ENCODE measurements around the gene DCAF8.

The DCAF8 gene

DNA sequence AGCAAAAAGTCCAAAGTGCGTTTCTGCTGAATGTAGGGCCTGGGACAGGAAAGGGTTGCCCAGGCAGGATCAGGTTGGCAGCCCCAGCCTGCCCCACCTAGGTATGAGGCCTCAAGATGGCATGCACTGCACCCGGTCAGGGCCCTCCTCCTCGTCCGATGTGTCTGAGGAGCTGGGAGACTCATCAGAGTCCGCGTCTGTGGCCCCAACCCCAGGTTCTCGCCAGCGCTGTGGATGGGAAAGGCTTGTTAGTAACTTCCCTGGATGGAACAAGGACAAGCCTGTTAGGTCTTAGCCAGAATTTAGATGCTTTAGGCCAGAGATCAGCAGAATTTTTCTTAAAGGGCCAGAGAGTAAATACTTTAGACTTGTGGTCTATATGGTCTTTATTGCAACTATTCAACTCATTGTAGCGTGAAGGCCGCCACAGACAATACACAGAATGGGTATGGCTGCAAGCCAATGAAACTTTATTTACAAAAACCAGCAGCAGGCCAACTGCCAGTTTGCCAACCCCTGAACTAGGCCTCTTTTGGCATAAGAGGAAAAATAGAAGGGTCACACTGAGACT, 44.8 kb downstream of the DCAF8 start:
- no peak overlapping the region for H3K27ac ChIP-seq
- H3K9me3 ChIP-seq, result no peaks in the 10 kb centered on the region
- no peaks in the 10 kb centered on the region for H3K4me1 ChIP-seq (ENCODE audit: control insufficient read depth in 1 of 2, insufficient read depth in 1 of 2, low read depth in 1 of 2, low read length in 1 of 2)
- H3K4me3 ChIP-seq (ENCODE audit: low read depth in 1 of 2, low read length in 1 of 2), result no peak overlapping the region
- TF ChIP-seq, protein P1, sequence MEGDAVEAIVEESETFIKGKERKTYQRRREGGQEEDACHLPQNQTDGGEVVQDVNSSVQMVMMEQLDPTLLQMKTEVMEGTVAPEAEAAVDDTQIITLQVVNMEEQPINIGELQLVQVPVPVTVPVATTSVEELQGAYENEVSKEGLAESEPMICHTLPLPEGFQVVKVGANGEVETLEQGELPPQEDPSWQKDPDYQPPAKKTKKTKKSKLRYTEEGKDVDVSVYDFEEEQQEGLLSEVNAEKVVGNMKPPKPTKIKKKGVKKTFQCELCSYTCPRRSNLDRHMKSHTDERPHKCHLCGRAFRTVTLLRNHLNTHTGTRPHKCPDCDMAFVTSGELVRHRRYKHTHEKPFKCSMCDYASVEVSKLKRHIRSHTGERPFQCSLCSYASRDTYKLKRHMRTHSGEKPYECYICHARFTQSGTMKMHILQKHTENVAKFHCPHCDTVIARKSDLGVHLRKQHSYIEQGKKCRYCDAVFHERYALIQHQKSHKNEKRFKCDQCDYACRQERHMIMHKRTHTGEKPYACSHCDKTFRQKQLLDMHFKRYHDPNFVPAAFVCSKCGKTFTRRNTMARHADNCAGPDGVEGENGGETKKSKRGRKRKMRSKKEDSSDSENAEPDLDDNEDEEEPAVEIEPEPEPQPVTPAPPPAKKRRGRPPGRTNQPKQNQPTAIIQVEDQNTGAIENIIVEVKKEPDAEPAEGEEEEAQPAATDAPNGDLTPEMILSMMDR (IDR thresholded peaks at IDR 0.05), result no peak
- H3K36me3 ChIP-seq, result peaks cover 97% of the 10 kb centered on the region
- no peaks in the 10 kb centered on the region for H3K27me3 ChIP-seq

DNA sequence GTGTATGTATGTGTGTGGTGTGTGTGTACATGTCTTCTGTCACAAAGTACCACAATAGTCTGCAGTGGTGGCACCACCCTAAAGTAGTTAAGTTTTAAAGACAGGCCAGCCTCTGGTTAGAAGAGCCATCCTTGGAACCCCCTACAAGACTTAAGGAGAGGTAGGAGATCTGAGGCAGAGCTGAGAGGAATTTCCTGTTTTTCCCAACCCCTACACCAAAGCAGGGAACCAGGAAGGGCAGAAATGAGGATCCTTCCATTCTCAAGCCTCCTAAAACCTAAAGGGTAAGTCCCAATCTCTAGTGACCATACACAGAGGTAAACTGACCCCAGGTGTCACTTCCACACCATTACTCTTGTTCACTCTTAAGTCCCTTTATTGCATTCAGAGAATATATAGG, 46.0 kb downstream of the DCAF8 start:
- TF ChIP-seq, protein P1 (IDR thresholded peaks at IDR 0.05), result no peak
- Histone ChIP-seq H3K27me3 (no peaks in the 10 kb centered on the region), H3K27ac (no peak overlapping the region), H3K4me3 (ENCODE audit: low read depth in 1 of 2, low read length in 1 of 2) (no peak overlapping the region), H3K9me3 (no peaks in the 10 kb centered on the region), H3K36me3 (peaks cover 97% of the 10 kb centered on the region), H3K4me1 (ENCODE audit: control insufficient read depth in 1 of 2, insufficient read depth in 1 of 2, low read depth in 1 of 2, low read length in 1 of 2) (no peaks in the 10 kb centered on the region)

DNA sequence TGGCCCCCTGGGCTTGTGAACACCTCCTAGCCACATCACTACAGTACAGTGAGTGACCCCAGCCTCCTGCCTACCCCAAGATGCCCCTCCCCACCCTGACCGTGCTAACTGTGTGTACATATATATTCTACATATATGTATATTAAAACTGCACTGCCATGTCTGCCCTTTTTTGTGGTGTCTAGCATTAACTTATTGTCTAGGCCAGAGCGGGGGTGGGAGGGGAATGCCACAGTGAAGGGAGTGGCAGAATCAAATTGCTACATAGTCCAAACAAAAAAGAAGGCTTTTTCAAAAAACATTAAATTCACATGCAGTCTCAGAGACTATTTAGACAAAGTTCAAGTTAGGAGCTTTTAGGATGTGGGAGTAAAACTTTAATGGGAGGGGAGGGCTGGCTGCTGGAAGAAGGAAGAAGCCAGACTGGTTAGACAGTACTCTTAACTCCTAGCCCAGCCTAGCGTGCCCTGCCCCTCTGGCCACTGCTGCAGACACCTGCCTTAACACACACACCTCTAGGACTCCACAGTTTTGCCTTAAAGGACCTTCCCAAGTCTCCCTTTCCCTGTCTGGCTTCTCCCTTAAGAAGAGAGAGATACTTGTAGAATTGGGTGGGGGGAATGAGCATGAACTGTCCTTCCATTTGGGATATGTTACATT, 47.7 kb downstream of the DCAF8 start:
- Histone ChIP-seq H3K4me1 (ENCODE audit: control insufficient read depth in 1 of 2, insufficient read depth in 1 of 2, low read depth in 1 of 2, low read length in 1 of 2) (no peaks in the 10 kb centered on the region), H3K9me3 (no peaks in the 10 kb centered on the region), H3K27me3 (no peaks in the 10 kb centered on the region), H3K36me3 (peaks cover 91% of the 10 kb centered on the region), H3K4me3 (ENCODE audit: low read depth in 1 of 2, low read length in 1 of 2) (no peak overlapping the region), H3K27ac (no peak overlapping the region)
- TF ChIP-seq, protein P1 (IDR thresholded peaks at IDR 0.05), result no peak

DNA sequence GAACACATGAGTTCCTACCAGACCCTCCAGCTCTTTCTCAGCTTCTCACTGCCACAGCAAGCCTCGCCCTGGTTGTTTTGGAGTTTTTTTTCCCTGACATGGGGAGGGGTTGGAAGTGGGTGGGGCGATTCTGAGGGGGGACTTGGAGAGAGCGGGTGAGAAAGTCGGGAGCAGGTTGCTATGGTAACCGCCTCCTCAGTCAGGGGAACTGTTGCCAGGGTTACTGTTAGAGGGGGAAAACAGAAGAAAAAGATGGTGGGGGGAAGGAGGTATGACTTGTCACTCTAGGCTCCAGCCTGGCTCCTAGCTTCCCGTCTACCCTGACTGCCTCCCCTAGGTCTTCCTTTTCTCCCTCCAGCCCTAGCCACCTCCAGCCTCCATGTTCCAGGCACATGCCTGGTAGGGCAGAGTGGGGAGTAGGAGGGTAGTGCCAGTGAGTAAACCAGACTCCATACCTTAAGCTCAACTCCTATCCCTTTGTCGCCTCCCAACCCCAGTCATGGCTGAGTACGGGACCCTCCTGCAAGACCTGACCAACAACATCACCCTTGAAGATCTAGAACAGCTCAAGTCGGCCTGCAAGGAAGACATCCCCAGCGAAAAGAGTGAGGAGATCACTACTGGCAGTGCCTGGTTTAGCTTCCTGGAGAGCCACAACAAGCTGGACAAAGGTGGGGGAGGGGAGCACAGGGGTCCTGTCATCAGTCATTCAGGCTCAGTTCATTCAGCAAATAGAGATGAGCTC, 51.1 kb downstream of the DCAF8 start:
- Histone ChIP-seq H3K4me3 (ENCODE audit: low read depth in 1 of 2, low read length in 1 of 2) (no peak overlapping the region), H3K36me3 (peaks cover 65% of the 10 kb centered on the region), H3K9me3 (no peaks in the 10 kb centered on the region), H3K4me1 (ENCODE audit: control insufficient read depth in 1 of 2, insufficient read depth in 1 of 2, low read depth in 1 of 2, low read length in 1 of 2) (no peaks in the 10 kb centered on the region), H3K27me3 (peaks cover 4% of the 10 kb centered on the region), H3K27ac (no peak overlapping the region)
- TF ChIP-seq, protein P1 (IDR thresholded peaks at IDR 0.05), result no peak

DNA sequence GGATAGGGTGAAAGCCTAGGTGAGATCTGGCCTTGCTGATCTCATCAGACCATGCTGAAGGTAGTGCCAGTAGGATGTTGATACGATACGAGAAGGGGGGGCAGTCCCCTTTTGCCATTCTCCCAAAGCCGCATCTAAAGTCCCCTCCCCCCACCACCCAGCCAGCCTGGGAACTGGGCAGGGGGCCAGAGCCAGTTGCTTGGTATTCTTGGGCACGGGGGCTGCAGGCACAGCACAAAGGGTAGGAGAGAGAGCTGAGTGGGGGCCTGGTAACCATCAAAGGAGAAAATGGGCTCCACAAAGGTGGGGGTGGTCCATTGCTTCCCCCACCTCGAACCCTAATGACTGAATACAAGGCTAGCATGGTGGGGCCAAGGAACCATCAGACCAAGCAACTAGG, 51.8 kb downstream of the DCAF8 start:
- Histone ChIP-seq H3K4me3 (ENCODE audit: low read depth in 1 of 2, low read length in 1 of 2) (no peak overlapping the region), H3K9me3 (no peaks in the 10 kb centered on the region), H3K27ac (no peak overlapping the region), H3K36me3 (peaks cover 58% of the 10 kb centered on the region), H3K27me3 (peaks cover 10% of the 10 kb centered on the region), H3K4me1 (ENCODE audit: control insufficient read depth in 1 of 2, insufficient read depth in 1 of 2, low read depth in 1 of 2, low read length in 1 of 2) (peaks cover 5 to 6% of the 10 kb centered on the region in 2 experiments)
- TF ChIP-seq, protein P1 (IDR thresholded peaks at IDR 0.05), result no peak
